GM19452 (cell line): ENCODE results near the gene BMP6.

ENCODE experiments used
- ATAC-seq: cut with Tn5 transposase; IDR thresholded peaks from one replicate; pipeline ENCODE4 v1.9.1; 2021; ENCODE audit not compliant: unreplicated experiment

BMP6 gene

DNA sequence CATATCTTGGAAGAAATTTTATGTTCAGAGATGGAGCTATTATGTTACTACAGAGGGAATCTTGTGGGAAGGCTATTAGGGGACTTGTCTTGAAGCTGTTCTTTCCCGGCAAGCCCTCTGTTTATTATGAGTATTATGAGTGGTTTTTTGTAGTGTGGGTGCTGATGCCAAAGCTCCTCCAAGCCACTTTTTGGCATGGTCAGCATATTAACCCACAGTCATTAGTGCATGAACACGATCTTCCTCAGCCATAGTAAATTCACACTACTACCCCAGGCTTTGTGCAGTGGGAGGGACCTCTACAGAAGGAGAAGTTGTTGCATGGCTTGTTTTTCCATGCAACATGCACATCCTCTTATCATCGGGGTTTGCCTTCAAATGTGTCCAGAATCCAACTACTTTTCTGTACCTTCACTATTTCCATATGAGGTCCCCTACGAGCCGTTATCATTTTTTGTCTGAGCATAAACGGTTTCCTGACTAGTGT, 6.5 kb upstream of the BMP6 start:
- ATAC-seq: no peak

DNA sequence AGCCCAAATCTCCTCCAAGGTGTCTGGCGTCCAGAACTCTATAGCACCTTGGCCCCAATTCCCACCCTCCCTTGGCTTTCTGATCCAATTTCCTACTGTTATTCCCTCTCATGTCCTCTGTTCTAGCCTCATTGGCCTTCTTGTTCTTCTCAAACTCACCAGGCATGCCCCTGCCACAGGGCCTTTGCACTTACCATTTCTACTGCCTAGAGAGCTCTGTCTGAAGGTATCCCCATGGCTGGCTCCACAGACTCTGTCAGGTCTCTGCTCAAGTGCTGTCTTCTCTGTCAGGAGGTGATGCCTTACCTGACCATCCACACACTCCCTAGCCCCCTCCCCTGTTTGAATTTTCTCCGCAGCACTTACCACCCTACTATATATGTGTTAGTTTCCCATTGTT, 5.6 kb upstream of the BMP6 start:
- no peak for ATAC-seq

- no peak for ATAC-seq
Observed at GRCh38 chr6:7721649-7722048, 4.2 kb upstream of the BMP6 start.

DNA sequence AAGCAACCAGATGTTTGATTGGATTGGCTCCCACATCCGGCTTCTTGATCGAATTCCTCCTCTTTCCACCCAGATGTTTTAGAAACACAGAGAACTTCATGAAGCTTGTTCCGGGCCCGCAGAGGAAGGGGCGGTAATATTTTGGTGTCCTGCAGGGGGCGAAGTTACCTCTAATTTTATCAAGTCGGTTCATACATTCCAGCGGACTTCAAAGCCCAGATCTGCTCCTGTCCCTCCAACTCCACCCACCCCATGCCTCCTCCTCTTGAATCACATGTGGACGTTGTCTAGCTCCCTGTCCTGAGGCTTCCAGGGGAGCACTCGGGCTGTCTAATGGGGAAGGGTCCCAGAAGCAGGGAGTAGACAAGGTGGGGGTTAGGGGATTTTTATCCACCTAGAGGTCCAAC, 2.9 kb upstream of the BMP6 start:
- no peak for ATAC-seq

GRCh38 chr6:7723554-7723953, 2.3 kb upstream of the BMP6 start:
- no peak for ATAC-seq

- no peak for ATAC-seq
Observed at GRCh38 chr6:7725412-7725811, 487 bp upstream of the BMP6 start.

GRCh38 chr6:7726416-7727085, 652 bp downstream of the BMP6 start:
- peak; percentile 22 for ATAC-seq

DNA sequence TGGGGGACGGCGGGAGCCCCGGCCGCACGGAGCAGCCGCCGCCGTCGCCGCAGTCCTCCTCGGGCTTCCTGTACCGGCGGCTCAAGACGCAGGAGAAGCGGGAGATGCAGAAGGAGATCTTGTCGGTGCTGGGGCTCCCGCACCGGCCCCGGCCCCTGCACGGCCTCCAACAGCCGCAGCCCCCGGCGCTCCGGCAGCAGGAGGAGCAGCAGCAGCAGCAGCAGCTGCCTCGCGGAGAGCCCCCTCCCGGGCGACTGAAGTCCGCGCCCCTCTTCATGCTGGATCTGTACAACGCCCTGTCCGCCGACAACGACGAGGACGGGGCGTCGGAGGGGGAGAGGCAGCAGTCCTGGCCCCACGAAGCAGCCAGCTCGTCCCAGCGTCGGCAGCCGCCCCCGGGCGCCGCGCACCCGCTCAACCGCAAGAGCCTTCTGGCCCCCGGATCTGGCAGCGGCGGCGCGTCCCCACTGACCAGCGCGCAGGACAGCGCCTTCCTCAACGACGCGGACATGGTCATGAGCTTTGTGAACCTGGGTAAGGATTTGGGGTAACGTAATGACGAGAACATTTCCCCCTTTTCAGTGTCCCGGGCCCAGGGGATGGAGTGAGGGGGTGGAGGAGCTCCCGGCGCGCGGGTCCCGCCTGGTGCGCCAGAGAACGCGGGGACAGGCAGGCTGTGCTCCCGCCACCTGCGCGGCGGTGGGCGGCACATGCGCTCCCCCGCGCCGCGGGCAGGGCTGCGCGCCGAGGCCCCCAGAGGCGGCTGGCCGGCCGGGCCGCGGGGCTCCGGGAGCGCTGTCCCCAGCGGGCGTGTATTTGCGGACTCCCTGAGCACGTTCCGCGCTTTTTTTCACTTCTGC, 1.4 kb downstream of the BMP6 start:
- ATAC-seq: no peak

DNA sequence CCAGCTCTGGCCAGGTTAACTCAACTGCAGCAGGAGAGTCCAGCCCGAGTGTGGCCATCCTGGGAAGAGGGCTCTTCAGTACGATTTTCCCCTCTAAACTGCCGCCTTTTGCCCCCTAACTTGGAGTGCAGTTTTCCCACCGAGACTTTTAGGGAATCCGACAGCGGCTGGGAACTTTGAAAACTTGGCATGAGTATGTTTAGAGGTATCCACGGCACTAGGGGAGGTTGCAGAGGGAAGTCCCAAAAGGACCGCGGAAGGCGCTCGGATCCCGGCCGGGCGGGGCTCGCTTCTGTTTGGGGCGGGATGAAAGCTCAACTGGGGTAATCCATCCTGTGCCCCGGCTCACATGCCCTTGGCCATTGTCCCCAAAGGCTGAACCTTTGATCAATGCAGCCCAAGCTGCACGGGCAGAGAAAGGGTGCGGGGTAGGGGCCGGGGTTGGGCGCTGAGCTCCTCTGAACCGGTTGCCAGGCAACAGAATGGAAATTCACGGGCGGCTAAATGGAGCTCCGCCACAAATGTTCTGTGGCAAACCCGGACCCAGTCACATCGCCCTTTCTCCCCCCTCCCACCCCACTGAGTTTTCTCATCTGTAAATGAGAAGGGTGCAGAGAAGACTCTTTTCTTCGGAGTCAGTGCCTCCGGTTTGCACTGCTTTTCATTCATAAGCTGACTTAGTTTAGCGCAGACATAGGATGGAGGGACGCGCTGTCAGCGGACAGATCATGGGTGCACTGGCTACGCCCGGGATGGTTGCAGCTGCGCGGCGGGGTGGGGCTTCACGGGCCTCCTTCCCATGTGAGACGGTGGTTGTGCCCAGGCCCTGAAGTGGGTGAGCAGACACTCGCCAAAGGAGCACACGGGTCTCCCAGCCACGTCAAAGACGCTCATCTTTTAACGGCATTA, 2.3 kb downstream of the BMP6 start:
- ATAC-seq: no peak

DNA sequence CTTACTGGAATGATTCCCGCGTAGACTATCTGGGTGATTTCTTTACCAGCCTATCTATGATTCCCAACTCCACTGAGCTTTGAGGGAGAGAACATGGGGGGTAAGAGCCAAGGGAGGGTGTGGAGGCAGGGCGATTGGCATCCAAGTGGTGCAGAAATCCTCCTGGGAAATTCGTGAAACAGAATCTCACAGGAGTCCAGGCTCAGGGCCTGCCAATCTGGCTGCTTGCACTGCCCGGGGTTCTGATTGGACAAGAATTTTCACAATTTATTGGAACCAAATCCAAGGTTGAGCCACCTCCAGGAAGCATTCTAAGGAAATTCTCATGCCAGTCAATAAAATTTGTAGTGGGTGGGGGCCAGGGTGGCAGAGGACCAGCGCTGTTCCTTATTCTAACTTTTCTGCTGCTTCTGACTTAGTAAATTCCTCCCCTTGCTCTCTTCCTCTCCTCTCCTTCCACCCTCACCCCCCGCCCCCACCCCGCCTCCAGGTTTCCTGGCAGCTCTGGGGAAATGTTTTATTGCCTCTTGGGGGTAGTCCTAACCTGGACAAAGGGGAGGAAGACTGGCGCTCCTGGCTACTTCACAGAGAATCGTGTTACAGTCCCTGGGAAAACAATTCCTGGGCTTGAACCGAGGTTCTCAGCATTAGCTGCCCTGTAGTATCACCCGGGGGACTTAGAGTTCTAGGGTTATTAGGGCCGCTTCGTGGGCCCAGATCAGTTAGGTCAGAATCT, 3.1 kb downstream of the BMP6 start:
- no peak for ATAC-seq

GRCh38 chr6:7730001-7730783, 4.3 kb downstream of the BMP6 start:
- no peak for ATAC-seq

- no peak for ATAC-seq
Observed at GRCh38 chr6:7730784-7731227, 4.9 kb downstream of the BMP6 start.

DNA sequence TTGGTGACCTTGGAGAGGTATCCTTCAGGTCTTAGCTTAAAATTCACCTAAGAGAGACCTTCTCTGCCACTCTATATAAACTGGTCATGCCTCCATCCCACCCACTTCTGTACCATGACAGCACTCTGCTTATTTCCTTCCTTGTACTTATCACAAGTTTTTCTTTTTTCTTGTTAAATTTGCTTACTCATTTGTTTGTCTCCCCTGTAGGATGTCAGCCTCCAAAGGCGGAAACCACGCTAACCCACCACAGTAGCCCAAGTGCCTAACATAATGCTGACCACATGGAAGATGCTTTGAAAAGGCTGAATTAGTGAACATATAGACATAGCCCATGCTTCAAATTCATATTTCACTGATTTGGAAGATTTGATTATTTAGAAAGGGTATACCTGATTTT, 5.4 kb downstream of the BMP6 start:
- no peak for ATAC-seq

GRCh38 chr6:7732228-7732627, 6.3 kb downstream of the BMP6 start:
- ATAC-seq: no peak

- ATAC-seq: no peak
Observed at GRCh38 chr6:7734707-7735383, 8.9 kb downstream of the BMP6 start.

DNA sequence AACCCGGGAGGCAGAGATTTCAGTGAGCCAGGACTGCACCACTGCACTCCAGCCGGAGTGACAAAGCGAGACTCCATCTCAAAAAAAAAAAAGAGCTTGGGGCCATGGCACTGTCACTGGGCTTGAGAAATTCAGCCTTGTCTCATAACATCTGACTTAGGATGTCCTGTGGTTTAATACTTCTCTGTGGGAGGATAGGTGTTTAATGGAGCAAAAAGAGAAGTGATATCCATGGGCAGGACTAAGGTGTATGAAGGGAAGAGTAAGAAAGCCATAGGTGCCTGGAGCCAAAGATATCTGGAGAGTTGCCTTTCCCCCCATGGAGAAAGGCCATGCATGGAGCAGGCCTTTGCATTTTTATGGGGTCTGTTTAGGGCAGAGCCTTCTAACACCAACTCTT, 11.2 kb downstream of the BMP6 start:
- no peak for ATAC-seq

GRCh38 chr6:7737867-7738266, 12.0 kb downstream of the BMP6 start:
- no peak for ATAC-seq

DNA sequence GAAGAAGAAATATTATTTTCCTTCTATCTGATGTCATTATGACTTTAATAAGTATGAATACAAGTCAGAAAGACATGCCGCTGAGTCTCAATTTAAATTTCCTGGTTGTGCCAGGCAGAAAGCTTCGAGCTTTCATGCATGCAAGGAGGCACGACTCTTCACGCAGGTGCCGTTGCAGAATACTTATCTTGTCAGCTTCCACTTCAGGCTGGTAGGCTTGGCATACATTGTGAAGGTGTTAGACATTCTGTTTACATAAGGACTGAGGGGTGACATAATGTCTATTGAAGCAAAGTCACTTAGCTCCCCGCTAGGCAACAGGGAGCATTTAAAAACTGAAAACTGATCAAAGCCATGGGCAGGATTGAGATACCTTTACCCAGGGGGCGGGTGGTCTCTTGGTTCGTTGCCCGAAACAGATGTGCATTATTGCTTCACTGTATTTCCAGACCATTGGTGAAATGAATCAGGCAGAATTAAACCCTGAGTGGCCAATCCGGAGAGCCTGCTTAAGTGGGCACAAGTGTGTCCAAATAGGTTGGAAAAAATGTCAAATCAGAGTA, 16.4 kb downstream of the BMP6 start:
- no peak for ATAC-seq

DNA sequence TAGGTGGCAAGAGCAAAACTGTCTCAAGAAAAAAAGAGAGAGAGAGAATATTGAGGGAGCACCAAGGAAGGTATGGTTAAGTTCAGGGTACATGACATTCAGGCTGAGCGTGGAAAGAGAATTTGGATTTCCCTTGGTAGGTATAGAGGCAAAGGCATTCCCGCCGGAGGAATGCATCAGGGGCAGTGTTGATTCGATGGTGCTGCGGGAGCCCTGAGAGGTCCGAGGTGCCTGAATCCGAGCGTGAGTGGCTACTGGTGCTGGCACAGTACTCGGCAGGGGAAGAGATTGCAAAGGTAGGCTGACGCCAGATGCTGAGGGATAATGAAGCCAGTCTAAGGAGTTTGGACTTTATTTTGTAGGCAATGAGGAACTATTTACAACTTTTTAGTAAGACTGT, 20.0 kb downstream of the BMP6 start:
- ATAC-seq: no peak
